Spleen (tissue), 7 donors: ENCODE measurements around the gene EVI2B.

Source experiments
- CTCF ChIP-seq, 11 experiments: fragments of 200-600 bp in 7 of 11; fragments of 450-650 bp in 4 of 11; sonication (generic) in 4 of 11; IDR thresholded peaks in 8 of 11; conservative IDR thresholded peaks in 3 of 11; 1 replicate in 7 of 11; 2 replicates in 4 of 11; pipeline versions ENCODE4 v1.4.0 to v1.8.0; 2016 to 2021; ENCODE audit warnings: antibody characterized with exemption in 11 of 11, inconsistent platforms in 4 of 11, mild to moderate bottlenecking in 1 of 11
- POLR2A ChIP-seq, 3 donors: fragments of 450-650 bp; IDR thresholded peaks; one replicate each; pipeline ENCODE4 v1.5.1; 2017; ENCODE audit warnings: antibody characterized with exemption in 3 of 3, mild to moderate bottlenecking in 1 of 3
- donor health status: DM: no; HTN: no; CAD: no; lungs with moderate emphysema.
- donor health status: DM: no; HTN: no; CAD: no.
- donor health status: DM: no; HTN: no; CAD: no.

- no peak for TF ChIP-seq POLR2A (IDR thresholded peaks at IDR 0.05)
- no peak for TF ChIP-seq CTCF (IDR thresholded peaks at IDR 0.05 in 8 of 11, conservative IDR thresholded peaks at IDR 0.05 in 3 of 11)
Observed at GRCh38 chr17:31310260-31310659, 3.6 kb downstream of the EVI2B start.
